Bronchial epithelial cell (primary cell): ENCODE measurements around the gene NDFIP2. TPM values are rescaled to one million over a fixed set of nuclear protein-coding genes. Genes with fewer than 3 reads are reported as not detected.

Source experiments
- DNase-seq: peaks from one replicate; pipeline ENCODE4 v3.0.0-alpha.2; 2010; ENCODE audit warnings: low read depth
- FAIRE-seq: peaks from 2 replicates; lab custom pipeline; 2011; peaks lifted over from hg19 to GRCh38; lab: Jason Lieb, UNC
- H3K27me3 ChIP-seq: 2 replicates; pipeline ENCODE4 v1.5.1; 2011; ENCODE audit warnings: low read length; ENCODE audit not compliant: control insufficient read depth, insufficient read depth
- H3K36me3 ChIP-seq: 2 replicates; pipeline ENCODE4 v1.5.1; 2011; ENCODE audit warnings: low read length; ENCODE audit not compliant: control insufficient read depth, insufficient read depth
- H3K4me3 ChIP-seq: 2 replicates; pipeline ENCODE4 v1.5.1; 2011; ENCODE audit warnings: mild to moderate bottlenecking, low read depth, low read length, control low read depth
- CTCF ChIP-seq: IDR thresholded peaks from 2 replicates; pipeline ENCODE4 v1.5.1; 2011; ENCODE audit warnings: mild to moderate bottlenecking, moderate library complexity, low read length, control low read depth, inconsistent platforms; ENCODE audit not compliant: insufficient read depth, severe bottlenecking
- total RNA-seq: library from RNA; depleted of rRNA; stranded (reverse); fragments of >200 nt; gene quantifications from 2 replicates; pipeline ENCODE4 v1.2.1, GENCODE V29; 2014

The NDFIP2 gene
- total RNA-seq, 1 donor from 2014 or later, result 80.0 TPM

DNA sequence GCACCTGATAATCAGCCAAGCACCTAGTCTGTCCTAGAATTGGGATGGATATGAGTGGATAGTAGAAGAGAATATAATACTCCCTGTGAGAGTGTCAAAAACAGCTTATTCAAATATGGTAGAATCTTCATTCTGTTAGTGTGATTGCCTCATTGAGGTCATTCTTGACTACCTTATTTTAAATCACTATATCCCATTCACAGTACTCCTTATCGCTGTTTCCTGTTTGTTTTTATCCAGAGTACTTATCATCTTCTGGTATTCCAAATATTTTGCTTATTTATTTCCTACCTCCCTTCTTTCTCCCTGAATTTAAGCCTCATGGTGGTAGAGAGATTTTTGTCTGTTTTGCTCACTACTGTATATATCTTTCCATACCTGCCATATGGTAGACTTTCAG lies 9.9 kb downstream of the NDFIP2 start:
- no peak for TF ChIP-seq CTCF
- H3K4me3 ChIP-seq, result no peak overlapping the region
- H3K36me3 ChIP-seq, result no peaks in the 10 kb centered on the region
- FAIRE-seq, result no peak
- peak; percentile 40 for DNase-seq
- H3K27me3 ChIP-seq, result no peaks in the 10 kb centered on the region

- Histone ChIP-seq H3K27me3 (no peaks in the 10 kb centered on the region), H3K4me3 (no peak overlapping the region), H3K36me3 (no peaks in the 10 kb centered on the region)
- FAIRE-seq, result no peak
- TF ChIP-seq CTCF, result no peak
- peak; percentile 99 for DNase-seq
Observed at GRCh38 chr13:79491715-79492114, 10.8 kb downstream of the NDFIP2 start.

DNA sequence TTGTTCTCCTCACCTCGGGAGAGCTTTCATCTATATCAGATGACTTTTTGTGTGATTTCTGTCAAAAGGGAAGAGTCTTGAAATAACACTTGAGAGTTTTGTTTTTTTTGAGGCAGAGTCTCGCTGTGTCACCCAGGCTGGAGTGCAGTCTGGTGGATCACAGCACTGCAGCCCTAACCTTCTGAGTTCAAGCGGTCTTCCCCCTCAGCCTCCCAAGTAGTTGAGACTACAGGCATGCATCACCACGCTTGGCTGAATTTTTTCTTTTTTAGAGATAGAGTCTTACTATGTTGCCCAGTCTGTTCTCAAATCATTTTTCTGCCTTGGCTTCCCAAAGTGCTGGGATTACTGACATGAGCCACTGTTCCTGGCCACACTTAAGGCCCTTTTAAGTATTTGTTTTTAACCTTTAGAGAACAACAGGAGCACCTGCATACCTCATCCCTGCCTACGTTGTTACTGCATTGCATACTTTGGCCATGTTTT lies 11.4 kb downstream of the NDFIP2 start:
- TF ChIP-seq CTCF, result no peak
- Histone ChIP-seq H3K4me3 (peak overlapping the region; percentile 13), H3K27me3 (no peaks in the 10 kb centered on the region), H3K36me3 (no peaks in the 10 kb centered on the region)
- FAIRE-seq, result no peak
- peak; percentile 62 for DNase-seq

DNA sequence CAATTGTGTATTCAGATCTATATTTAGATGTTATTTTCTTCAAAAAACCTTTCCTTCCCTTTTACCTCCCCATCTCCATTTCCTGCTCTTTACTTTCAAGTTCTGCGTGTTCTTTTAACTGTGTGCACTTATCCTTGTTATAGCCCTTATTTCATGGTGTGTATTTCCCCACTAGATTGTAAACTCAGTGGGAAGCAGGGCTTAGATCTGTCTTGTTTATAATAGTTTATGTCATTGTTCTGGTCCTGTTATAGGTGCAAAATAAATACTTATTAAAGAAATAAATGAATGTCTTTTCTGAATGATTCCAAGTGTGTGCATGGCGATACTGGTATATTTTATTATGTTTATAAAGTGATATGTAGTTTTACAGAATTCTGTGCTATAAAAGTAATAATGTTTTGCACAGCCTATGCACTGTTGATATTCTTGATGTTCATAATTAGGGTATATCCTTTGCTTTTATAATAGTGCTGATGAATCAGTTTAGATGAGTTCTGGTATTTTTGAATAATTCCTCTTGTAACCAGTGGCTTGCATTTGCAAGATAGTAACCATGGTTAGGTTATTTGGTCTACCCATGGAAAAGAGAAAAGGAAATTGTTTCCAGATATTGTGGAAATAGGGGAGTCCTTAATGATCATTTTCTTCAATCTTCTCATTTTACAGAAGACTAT lies 12.1 kb downstream of the NDFIP2 start:
- FAIRE-seq (no peak), DNase-seq (no peak)
- Histone ChIP-seq H3K27me3 (no peaks in the 10 kb centered on the region), H3K36me3 (no peaks in the 10 kb centered on the region), H3K4me3 (no peak overlapping the region)
- TF ChIP-seq CTCF, result no peak

DNA sequence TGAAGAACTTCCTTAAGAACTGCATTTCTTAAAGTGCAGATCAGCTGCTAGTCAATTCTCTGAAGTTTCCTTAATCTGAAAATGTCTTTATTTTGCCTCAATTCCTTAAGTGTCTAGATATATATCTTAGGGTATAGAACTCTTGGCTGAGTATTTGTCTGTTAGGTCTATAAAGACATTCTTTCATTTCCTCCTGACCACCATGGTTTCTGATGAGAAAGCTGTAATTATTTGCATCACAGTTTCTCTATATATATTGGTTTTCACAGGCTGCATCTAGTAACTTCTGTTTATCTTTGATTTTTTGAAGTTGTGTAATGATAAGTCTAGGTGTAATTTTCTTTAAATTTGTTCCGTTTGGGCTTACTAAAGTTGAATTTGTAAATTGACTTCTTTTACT lies 15.2 kb downstream of the NDFIP2 start:
- no peaks in the 10 kb centered on the region for H3K36me3 ChIP-seq
- no peak for FAIRE-seq
- no peak for TF ChIP-seq CTCF
- H3K4me3 ChIP-seq, result no peak overlapping the region
- H3K27me3 ChIP-seq, result no peaks in the 10 kb centered on the region
- DNase-seq, result no peak

DNA sequence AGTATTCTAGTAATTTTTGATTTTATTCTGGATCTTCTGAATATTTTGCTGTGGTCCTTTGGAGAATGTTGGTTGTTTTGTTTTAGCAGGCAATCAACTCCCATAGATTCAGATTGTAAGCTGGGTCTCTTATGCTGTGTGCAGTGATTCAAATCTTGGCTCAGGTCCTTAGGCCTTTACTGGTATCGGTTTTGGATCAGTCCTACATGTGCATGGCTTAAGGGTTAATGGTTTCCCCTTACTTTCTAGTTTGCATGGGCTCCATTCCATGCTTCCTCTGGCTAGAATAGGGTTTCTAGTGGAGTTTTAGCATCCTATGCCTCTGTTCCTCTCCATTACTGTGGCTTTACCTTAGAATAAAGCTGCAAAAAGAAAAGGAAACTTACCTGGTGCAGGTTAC lies 16.1 kb downstream of the NDFIP2 start:
- FAIRE-seq, result no peak
- Histone ChIP-seq H3K27me3 (no peaks in the 10 kb centered on the region), H3K36me3 (no peaks in the 10 kb centered on the region), H3K4me3 (no peak overlapping the region)
- TF ChIP-seq CTCF, result no peak
- DNase-seq, result no peak
